ENCODE measurements around the gene FRS2. TPM values are rescaled to one million over a fixed set of nuclear protein-coding genes. Genes with fewer than 3 reads are reported as not detected.

The FRS2 gene
- total RNA-seq, 4 donors from 2014 or later = 27.4 to 159 (median 65.4) TPM

- Histone ChIP-seq H3K36me3 (no peaks in the 10 kb centered on the region), H3K4me1 (peaks cover 0 to 15% of the 10 kb centered on the region in 2 donors), H3K27me3 (no peaks in the 10 kb centered on the region), H3K4me3 (no peak overlapping the region), H3K27ac (no peak overlapping the region), H3K9me3 (no peaks in the 10 kb centered on the region)
- DNase-seq = no peak
- TF ChIP-seq POLR2A (IDR thresholded peaks at IDR 0.05) (no peak), CTCF (IDR thresholded peaks at IDR 0.05) (no peak)
- intact Hi-C loops (cut with DNase I; ENCODE audit: low total_unique reads) = no loop called here
Measured at GRCh38 chr12:69516950-69517349, 46.8 kb downstream of the FRS2 start.

GRCh38 chr12:69517406-69517805 lies 47.2 kb downstream of the FRS2 start:
- intact Hi-C loops (cut with DNase I; ENCODE audit: low total_unique reads) = no loop called here
- Histone ChIP-seq H3K27me3 (no peaks in the 10 kb centered on the region), H3K4me1 (peaks cover 0 to 15% of the 10 kb centered on the region in 2 donors), H3K36me3 (no peaks in the 10 kb centered on the region), H3K4me3 (no peak overlapping the region), H3K9me3 (no peaks in the 10 kb centered on the region), H3K27ac (no peak overlapping the region)
- TF ChIP-seq POLR2A (IDR thresholded peaks at IDR 0.05) (no peak), CTCF (IDR thresholded peaks at IDR 0.05) (no peak)
- DNase-seq = no peak

- H3K36me3 ChIP-seq = no peaks in the 10 kb centered on the region
- DNase-seq = no peak
- H3K27me3 ChIP-seq = no peaks in the 10 kb centered on the region
- peaks cover 0 to 8% of the 10 kb centered on the region in 2 donors for H3K4me1 ChIP-seq
- intact Hi-C loops (cut with DNase I; ENCODE audit: low total_unique reads) = no loop called here
- H3K9me3 ChIP-seq = peaks cover 0 to 4% of the 10 kb centered on the region in 2 donors
- H3K4me3 ChIP-seq = no peak overlapping the region
- no peak overlapping the region for H3K27ac ChIP-seq
- no peak for TF ChIP-seq POLR2A (IDR thresholded peaks at IDR 0.05)
- no peak for TF ChIP-seq CTCF (IDR thresholded peaks at IDR 0.05)
Measured at GRCh38 chr12:69519871-69520270, 49.7 kb downstream of the FRS2 start.

- H3K4me1 ChIP-seq = no peaks in the 10 kb centered on the region
- intact Hi-C loops (cut with DNase I; ENCODE audit: low total_unique reads) = no loop called here
- TF ChIP-seq POLR2A (IDR thresholded peaks at IDR 0.05) (no peak), CTCF (IDR thresholded peaks at IDR 0.05) (no peak)
- H3K27me3 ChIP-seq = no peaks in the 10 kb centered on the region
- no peaks in the 10 kb centered on the region for H3K36me3 ChIP-seq
- no peak overlapping the region for H3K27ac ChIP-seq
- peaks cover 0 to 4% of the 10 kb centered on the region in 2 donors for H3K9me3 ChIP-seq
- no peak for DNase-seq
- no peak overlapping the region for H3K4me3 ChIP-seq
Measured at GRCh38 chr12:69523433-69524330, 53.5 kb downstream of the FRS2 start.

- H3K4me1 ChIP-seq = no peaks in the 10 kb centered on the region
- intact Hi-C loops (cut with DNase I; ENCODE audit: low total_unique reads) = no loop called here
- no peaks in the 10 kb centered on the region for H3K27me3 ChIP-seq
- peaks cover 0 to 4% of the 10 kb centered on the region in 2 donors for H3K9me3 ChIP-seq
- H3K4me3 ChIP-seq = no peak overlapping the region
- no peak for TF ChIP-seq CTCF (IDR thresholded peaks at IDR 0.05)
- TF ChIP-seq POLR2A (IDR thresholded peaks at IDR 0.05) = no peak
- no peaks in the 10 kb centered on the region for H3K36me3 ChIP-seq
- no peak for DNase-seq
- no peak overlapping the region for H3K27ac ChIP-seq
Measured at GRCh38 chr12:69524331-69524630, 54.1 kb downstream of the FRS2 start.
